Head of caudate nucleus (tissue), 42 donors: ENCODE measurements around the gene JAG1.
A peak's percentile ranks its signal among the peaks of the same experiment; 100 is the strongest.

ENCODE experiments used
- DNase-seq, 42 donors: peaks; one replicate each; pipeline versions ENCODE4 v3.0.0 to v3.0.0-alpha.2; 2020 to 2021; ENCODE audit warnings: mixed read lengths in 7 of 42
- intact Hi-C: fragments of 100-400 bp; cut with DNase I; formaldehyde crosslinking; loops from one replicate; pipeline ENCODE4 v1.15.0; 2022

JAG1 gene

GRCh38 chr20:10646886-10647420 lies 26.8 kb downstream of the JAG1 start:
- no peak for DNase-seq
- intact Hi-C loops = no loop called here

- DNase-seq = no peak
- intact Hi-C loops = no loop called here
Observed at GRCh38 chr20:10646006-10646405, 27.8 kb downstream of the JAG1 start.

- DNase-seq = no peak
- intact Hi-C loops = no loop called here
Observed at GRCh38 chr20:10645205-10645570, 28.6 kb downstream of the JAG1 start.

GRCh38 chr20:10644458-10645204 lies 29.2 kb downstream of the JAG1 start:
- DNase-seq = no peak
- intact Hi-C loops = no loop called here

GRCh38 chr20:10643560-10643873 lies 30.3 kb downstream of the JAG1 start:
- intact Hi-C loops = no loop called here
- DNase-seq = no peak

GRCh38 chr20:10642856-10643559 lies 30.8 kb downstream of the JAG1 start:
- no peak for DNase-seq
- intact Hi-C loops = no loop called here

- no peak for DNase-seq
- intact Hi-C loops = no loop called here
Observed at GRCh38 chr20:10641893-10642292, 31.9 kb downstream of the JAG1 start.

- intact Hi-C loops = no loop called here
- DNase-seq = no peak
Observed at GRCh38 chr20:10641467-10641866, 32.3 kb downstream of the JAG1 start.

GRCh38 chr20:10640897-10641296 lies 32.9 kb downstream of the JAG1 start:
- intact Hi-C loops = no loop called here
- DNase-seq = no peak

GRCh38 chr20:10639737-10640556 lies 33.9 kb downstream of the JAG1 start:
- intact Hi-C loops = no loop called here
- DNase-seq = peak in 29 of 42 donors; percentile 18 to 71 (median 46)

GRCh38 chr20:10639077-10639736 lies 34.6 kb downstream of the JAG1 start:
- DNase-seq = peak in 2 of 42 donors; percentile 17 to 33
- intact Hi-C loops = no loop called here

- intact Hi-C loops = no loop called here
- no peak for DNase-seq
Observed at GRCh38 chr20:10637563-10637962, 36.2 kb downstream of the JAG1 start.

- no peak for DNase-seq
- intact Hi-C loops = no loop called here
Observed at GRCh38 chr20:10637031-10637559, 36.7 kb downstream of the JAG1 start.

GRCh38 chr20:10636326-10636818 lies 37.4 kb downstream of the JAG1 start:
- intact Hi-C loops = no loop called here
- no peak for DNase-seq

GRCh38 chr20:10635476-10636208 lies 38.2 kb downstream of the JAG1 start:
- no peak for DNase-seq
- intact Hi-C loops = no loop called here

GRCh38 chr20:10634683-10635411 lies 39.0 kb downstream of the JAG1 start:
- DNase-seq = no peak
- intact Hi-C loops = no loop called here

- DNase-seq = no peak
- intact Hi-C loops = no loop called here
Observed at GRCh38 chr20:10634211-10634610, 39.6 kb downstream of the JAG1 start.

GRCh38 chr20:10633718-10634117 lies 40.1 kb downstream of the JAG1 start:
- DNase-seq = no peak
- intact Hi-C loops = no loop called here
